SU-DHL-6 (cell line): Measurements from ENCODE around the gene BBS2.

Source experiments
- H2AFZ ChIP-seq: fragments of 200-600 bp; sonication (generic); 2 replicates; pipeline ENCODE4 v1.6.1; 2014; ENCODE audit warnings: low read depth, mild to moderate bottlenecking, moderate library complexity, mixed read lengths, antibody characterized with exemption, low read length; ENCODE audit not compliant: severe bottlenecking
- H3F3A ChIP-seq: fragments of 200-600 bp; shearing (Covaris generic); 2 replicates; pipeline ENCODE4 v1.6.0; 2016; ENCODE audit warnings: antibody characterized with exemption, mild to moderate bottlenecking; ENCODE audit not compliant: insufficient read depth
- H3K27ac ChIP-seq: fragments of 200-600 bp; sonication (generic); 2 replicates; pipeline ENCODE4 v1.5.1; 2016; ENCODE audit warnings: low read depth, mild to moderate bottlenecking, low read length, moderate library complexity, mixed read lengths
- H3K27me3 ChIP-seq: fragments of 200-600 bp; sonication (generic), shearing (Covaris generic); 2 replicates; pipeline ENCODE4 v1.6.0; 2014; ENCODE audit warnings: mild to moderate bottlenecking, low read length
- H3K36me3 ChIP-seq: fragments of 200-600 bp; sonication (generic); 2 replicates; pipeline ENCODE4 v1.6.1; 2014; ENCODE audit warnings: mild to moderate bottlenecking, low read length, mixed read lengths
- H3K4me2 ChIP-seq: fragments of 300-600, 200-600 bp; shearing (Covaris generic), sonication (generic); 2 replicates; pipeline ENCODE4 v1.6.0; 2014; ENCODE audit warnings: low read length, low read depth, mild to moderate bottlenecking; ENCODE audit not compliant: poor library complexity, severe bottlenecking
- H3K4me3 ChIP-seq: fragments of 200-600 bp; sonication (generic); 2 replicates; pipeline ENCODE4 v1.5.1; 2014; ENCODE audit warnings: antibody characterized with exemption, low read length, mild to moderate bottlenecking, mixed read lengths; ENCODE audit not compliant: insufficient read depth, poor library complexity, severe bottlenecking
- H3K79me2 ChIP-seq: fragments of 200-600 bp; sonication (generic); 2 replicates; pipeline ENCODE4 v1.6.1; 2014; ENCODE audit warnings: mild to moderate bottlenecking, low read length, moderate library complexity; ENCODE audit not compliant: insufficient read depth
- H3K9ac ChIP-seq: fragments of 200-600 bp; sonication (generic); 2 replicates; pipeline ENCODE4 v1.7.0; 2014; ENCODE audit warnings: mild to moderate bottlenecking, low read length
- H3K9me2 ChIP-seq: fragments of 200-600 bp; sonication (generic); replicated peaks from 2 replicates; pipeline ENCODE4 v1.6.1; 2014; ENCODE audit warnings: low read length; ENCODE audit not compliant: insufficient read depth
- H3K9me3 ChIP-seq: fragments of 200-600 bp; sonication (generic); 2 replicates; pipeline ENCODE4 v1.6.1; 2014; ENCODE audit warnings: low read length, mixed read lengths; ENCODE audit not compliant: insufficient read depth
- H4K20me1 ChIP-seq: fragments of 200-600 bp; sonication (generic); 2 replicates; pipeline ENCODE4 v1.6.1; 2014; ENCODE audit warnings: low read depth, mild to moderate bottlenecking, antibody characterized with exemption, low read length, moderate library complexity, mixed read lengths
- EZH2phosphoT487 ChIP-seq: fragments of 200-600 bp; sonication (generic), shearing (Covaris generic); conservative IDR thresholded peaks from 2 replicates; pipeline ENCODE4 v1.6.1; 2018; ENCODE audit warnings: mild to moderate bottlenecking, antibody characterized with exemption, low read length, moderate library complexity, mixed read lengths
- TF ChIP-seq, protein P1 (sequence below): fragments of 200-600 bp; sonication (generic); IDR thresholded peaks from one replicate; pipeline ENCODE4 v1.5.1; 2017; ENCODE audit warnings: antibody characterized with exemption, mild to moderate bottlenecking, low read length, moderate library complexity; ENCODE audit not compliant: insufficient read depth, poor library complexity, severe bottlenecking

The BBS2 gene, protein sequence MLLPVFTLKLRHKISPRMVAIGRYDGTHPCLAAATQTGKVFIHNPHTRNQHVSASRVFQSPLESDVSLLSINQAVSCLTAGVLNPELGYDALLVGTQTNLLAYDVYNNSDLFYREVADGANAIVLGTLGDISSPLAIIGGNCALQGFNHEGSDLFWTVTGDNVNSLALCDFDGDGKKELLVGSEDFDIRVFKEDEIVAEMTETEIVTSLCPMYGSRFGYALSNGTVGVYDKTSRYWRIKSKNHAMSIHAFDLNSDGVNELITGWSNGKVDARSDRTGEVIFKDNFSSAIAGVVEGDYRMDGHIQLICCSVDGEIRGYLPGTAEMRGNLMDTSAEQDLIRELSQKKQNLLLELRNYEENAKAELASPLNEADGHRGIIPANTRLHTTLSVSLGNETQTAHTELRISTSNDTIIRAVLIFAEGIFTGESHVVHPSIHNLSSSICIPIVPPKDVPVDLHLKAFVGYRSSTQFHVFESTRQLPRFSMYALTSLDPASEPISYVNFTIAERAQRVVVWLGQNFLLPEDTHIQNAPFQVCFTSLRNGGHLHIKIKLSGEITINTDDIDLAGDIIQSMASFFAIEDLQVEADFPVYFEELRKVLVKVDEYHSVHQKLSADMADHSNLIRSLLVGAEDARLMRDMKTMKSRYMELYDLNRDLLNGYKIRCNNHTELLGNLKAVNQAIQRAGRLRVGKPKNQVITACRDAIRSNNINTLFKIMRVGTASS

DNA sequence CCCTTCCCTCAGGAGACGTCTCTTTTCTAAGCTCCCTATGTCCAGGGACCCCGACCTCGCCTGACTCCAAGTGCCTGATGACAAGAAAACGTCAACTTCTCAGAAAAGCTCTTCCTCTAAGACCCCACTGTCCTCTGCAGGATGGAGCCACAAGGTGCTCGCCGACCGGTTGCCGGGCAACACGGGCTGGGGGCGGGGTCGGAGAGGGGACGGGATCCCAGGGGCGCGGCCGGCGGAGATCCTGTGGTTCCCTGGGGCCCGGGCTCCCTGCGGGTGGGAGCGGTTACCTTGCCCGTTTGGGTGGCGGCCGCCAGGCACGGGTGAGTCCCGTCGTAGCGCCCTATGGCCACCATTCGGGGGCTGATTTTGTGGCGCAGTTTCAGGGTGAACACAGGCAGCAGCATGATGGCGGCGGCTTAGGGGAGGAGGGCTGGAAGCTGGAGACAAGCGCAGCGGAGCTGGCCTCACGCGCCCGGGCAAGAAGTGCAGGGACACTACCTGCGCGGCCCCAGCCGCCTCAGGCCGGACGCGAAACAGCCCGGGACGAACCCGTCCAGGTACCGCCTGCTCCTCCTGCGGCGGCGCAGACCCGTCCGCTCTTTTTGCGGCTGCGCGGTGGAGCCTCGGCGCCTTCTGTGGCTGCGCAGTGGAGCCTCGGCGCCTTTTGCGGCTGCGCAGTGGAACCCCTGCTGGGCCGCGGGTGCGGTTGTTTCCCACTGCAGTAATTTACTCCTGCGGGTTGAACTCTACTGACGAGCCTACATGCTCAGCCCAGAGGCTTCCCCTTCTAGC is at the start of gene BBS2:
Gene BBS2 (minus strand): TSS at position 566 of the 792 bp plus-strand sequence. CDS start 162 bp downstream, at position 404.
- Histone ChIP-seq H3K9ac (peak within 1 kb of the TSS; percentile 69), H3K27ac (no peak within 1 kb of the TSS; the same call in 1 of the 2 replicates), H3K9me3 (no peaks in the 10 kb centered on the region), H3K27me3 (no peaks in the 10 kb centered on the region), H4K20me1 (no peaks in the 10 kb centered on the region), H2AFZ (peak within 1 kb of the TSS; percentile 86), H3K79me2 (no peaks in the 10 kb centered on the region), H3K4me2 (peak within 1 kb of the TSS; percentile 69), H3K4me3 (peak within 1 kb of the TSS; percentile 80), H3K36me3 (no peaks in the 10 kb centered on the region), H3K9me2 (no peaks in the 10 kb centered on the region), H3F3A (no peaks in the 10 kb centered on the region)
- TF ChIP-seq, protein P1, sequence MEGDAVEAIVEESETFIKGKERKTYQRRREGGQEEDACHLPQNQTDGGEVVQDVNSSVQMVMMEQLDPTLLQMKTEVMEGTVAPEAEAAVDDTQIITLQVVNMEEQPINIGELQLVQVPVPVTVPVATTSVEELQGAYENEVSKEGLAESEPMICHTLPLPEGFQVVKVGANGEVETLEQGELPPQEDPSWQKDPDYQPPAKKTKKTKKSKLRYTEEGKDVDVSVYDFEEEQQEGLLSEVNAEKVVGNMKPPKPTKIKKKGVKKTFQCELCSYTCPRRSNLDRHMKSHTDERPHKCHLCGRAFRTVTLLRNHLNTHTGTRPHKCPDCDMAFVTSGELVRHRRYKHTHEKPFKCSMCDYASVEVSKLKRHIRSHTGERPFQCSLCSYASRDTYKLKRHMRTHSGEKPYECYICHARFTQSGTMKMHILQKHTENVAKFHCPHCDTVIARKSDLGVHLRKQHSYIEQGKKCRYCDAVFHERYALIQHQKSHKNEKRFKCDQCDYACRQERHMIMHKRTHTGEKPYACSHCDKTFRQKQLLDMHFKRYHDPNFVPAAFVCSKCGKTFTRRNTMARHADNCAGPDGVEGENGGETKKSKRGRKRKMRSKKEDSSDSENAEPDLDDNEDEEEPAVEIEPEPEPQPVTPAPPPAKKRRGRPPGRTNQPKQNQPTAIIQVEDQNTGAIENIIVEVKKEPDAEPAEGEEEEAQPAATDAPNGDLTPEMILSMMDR: no peak
- no peak for TF ChIP-seq EZH2phosphoT487

DNA sequence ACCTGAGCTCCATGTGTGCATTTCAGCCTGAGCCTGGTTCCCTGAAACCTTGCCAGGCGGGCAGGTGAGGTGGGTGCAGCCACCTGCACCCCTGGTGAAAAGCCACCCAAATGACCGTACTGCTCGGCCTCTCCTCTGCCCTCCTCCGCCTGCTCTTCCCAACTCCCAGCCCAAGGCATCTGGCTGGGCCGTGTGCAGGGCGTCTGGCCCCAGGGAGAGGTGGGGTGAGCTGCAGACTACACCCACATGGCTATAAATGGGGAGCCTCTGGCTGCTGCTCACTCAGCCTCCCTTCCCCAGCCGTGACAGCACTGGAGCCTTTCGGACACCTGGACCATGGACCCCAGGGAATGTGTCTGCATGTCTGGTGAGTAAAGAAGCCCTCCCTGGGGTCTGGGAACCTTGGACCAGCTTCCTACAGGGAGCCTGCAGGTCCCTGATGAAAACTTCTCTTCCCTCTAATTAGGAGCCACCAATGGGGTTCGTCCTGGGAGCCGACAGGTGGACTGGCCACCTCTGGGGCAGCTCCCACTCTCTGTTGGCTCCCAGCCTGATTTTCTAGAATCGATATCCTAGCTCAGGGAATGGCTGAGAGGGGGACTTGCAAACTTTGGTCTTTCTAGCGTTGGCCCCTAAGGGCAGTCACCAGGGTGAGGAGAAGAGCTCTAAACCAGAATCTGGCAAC is 45.1 kb upstream of the BBS2 start, which contains the start of gene MT4:
Gene MT4 (plus strand): TSS at position 281 of the 685 bp plus-strand sequence. CDS start 56 bp downstream, at position 337.
- H4K20me1 ChIP-seq: no peaks in the 10 kb centered on the region
- H3F3A ChIP-seq: no peaks in the 10 kb centered on the region
- H3K9me2 ChIP-seq: no peaks in the 10 kb centered on the region
- H3K4me3 ChIP-seq: no peak within 1 kb of the TSS
- H3K27me3 ChIP-seq: peaks cover 3% of the 10 kb centered on the region; the same call in 1 of the 2 replicates
- no peak within 1 kb of the TSS for H3K4me2 ChIP-seq
- no peaks in the 10 kb centered on the region for H3K79me2 ChIP-seq
- H3K9ac ChIP-seq: no peak within 1 kb of the TSS
- no peaks in the 10 kb centered on the region for H3K36me3 ChIP-seq
- TF ChIP-seq, protein P1: no peak
- no peak for TF ChIP-seq EZH2phosphoT487
- H2AFZ ChIP-seq: no peak within 1 kb of the TSS
- no peak within 1 kb of the TSS for H3K27ac ChIP-seq
- H3K9me3 ChIP-seq: no peaks in the 10 kb centered on the region

DNA sequence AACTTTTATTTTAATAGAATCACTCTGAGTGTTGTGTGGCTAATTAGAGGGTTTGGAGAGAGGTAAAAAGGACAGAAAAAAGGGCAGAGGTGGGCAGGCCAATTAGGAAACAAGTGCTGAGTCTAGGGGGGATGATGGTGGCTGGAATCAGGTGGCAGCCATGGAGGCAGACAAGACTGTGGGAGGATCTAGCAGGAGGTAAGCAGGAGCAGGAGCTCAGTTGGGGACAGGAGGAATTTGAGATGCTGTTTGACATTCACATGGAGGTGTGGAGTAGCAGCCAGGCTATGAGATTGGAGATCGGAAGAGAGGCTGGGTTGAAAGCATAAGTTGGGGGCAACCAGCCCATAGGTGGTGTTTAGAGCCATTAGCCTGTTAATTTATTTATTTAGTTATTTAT is 41.3 kb upstream of the BBS2 start:
- no peaks in the 10 kb centered on the region for H3K9me3 ChIP-seq
- no peaks in the 10 kb centered on the region for H3K9me2 ChIP-seq
- H3K9ac ChIP-seq: no peak overlapping the region
- H3F3A ChIP-seq: no peaks in the 10 kb centered on the region
- H3K27me3 ChIP-seq: no peaks in the 10 kb centered on the region; the same call in 1 of the 2 replicates
- H3K27ac ChIP-seq: no peak overlapping the region
- H3K4me2 ChIP-seq: no peak overlapping the region
- H2AFZ ChIP-seq: no peak overlapping the region
- no peaks in the 10 kb centered on the region for H3K79me2 ChIP-seq
- H4K20me1 ChIP-seq: no peaks in the 10 kb centered on the region
- TF ChIP-seq, protein P1: no peak
- TF ChIP-seq EZH2phosphoT487: no peak
- no peaks in the 10 kb centered on the region for H3K36me3 ChIP-seq
- H3K4me3 ChIP-seq: no peak overlapping the region
